WI38 (cell line): ENCODE measurements around the gene IL10RA.

Experiments used
- H3K4me3 ChIP-seq: 2 replicates; pipeline ENCODE4 v1.5.1; 2011; ENCODE audit warnings: low read depth, mild to moderate bottlenecking, control low read depth, low read length
- CTCF ChIP-seq: IDR thresholded peaks from 2 replicates; pipeline ENCODE4 v1.5.1; 2012; ENCODE audit warnings: low read depth, mild to moderate bottlenecking, control low read depth, low read length

The IL10RA gene

GRCh38 chr11:117950993-117951961 lies 34.9 kb upstream of the IL10RA start:
- TF ChIP-seq CTCF, result no peak
- no peak overlapping the region for H3K4me3 ChIP-seq

- no peak for TF ChIP-seq CTCF
- H3K4me3 ChIP-seq, result no peak overlapping the region
Measured at GRCh38 chr11:117953024-117953671, 33.0 kb upstream of the IL10RA start.

DNA sequence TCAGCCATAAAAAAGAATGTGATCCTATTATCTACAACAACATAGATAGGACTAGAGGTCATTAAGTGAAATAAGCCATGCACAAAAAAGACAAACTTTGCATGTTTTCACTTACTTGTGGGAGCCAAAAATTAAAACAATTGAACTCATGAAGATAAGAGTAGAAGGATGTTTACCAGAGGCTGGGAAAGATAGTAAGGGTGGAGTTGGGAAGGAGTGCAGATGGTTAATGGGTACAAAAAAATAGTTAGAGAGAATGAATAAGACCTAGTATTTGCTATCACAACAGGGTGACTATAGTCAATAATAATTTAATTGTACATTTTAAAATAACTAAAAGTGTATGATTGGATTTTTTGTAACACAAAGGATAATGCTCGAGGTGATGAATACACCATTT lies 27.2 kb upstream of the IL10RA start:
- H3K4me3 ChIP-seq, result no peak overlapping the region
- no peak for TF ChIP-seq CTCF

- H3K4me3 ChIP-seq, result no peak overlapping the region
- no peak for TF ChIP-seq CTCF
Measured at GRCh38 chr11:117959438-117960149, 26.6 kb upstream of the IL10RA start.

- TF ChIP-seq CTCF, result no peak
- H3K4me3 ChIP-seq, result no peak overlapping the region
Measured at GRCh38 chr11:117960406-117960805, 25.8 kb upstream of the IL10RA start.

DNA sequence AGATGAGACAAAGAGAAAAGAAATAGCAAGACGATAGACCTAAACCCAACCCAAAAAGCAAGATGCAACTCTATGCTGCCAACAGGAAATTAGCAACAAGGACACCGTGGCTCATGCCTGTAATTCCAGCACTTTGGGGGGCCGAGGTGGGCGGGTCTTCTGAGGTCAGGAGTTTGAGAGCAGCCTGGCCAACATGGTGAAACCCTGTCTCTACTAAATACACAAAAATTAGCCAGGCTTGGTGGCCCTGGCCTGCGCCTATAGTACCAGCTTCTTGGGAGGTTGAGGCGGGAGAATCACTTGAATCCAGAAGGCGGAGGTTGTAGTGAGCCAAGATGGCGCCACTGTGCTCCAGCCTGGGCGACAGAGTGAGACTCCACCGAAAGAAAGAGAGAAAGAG lies 24.3 kb upstream of the IL10RA start:
- no peak overlapping the region for H3K4me3 ChIP-seq
- no peak for TF ChIP-seq CTCF
